ENCODE results near the gene STK32C. TPM values are rescaled to one million over a fixed set of nuclear protein-coding genes. Genes with fewer than 3 reads are reported as not detected.

STK32C gene
- total RNA-seq, 1 donor from 2014 or later: 13.6 TPM

DNA sequence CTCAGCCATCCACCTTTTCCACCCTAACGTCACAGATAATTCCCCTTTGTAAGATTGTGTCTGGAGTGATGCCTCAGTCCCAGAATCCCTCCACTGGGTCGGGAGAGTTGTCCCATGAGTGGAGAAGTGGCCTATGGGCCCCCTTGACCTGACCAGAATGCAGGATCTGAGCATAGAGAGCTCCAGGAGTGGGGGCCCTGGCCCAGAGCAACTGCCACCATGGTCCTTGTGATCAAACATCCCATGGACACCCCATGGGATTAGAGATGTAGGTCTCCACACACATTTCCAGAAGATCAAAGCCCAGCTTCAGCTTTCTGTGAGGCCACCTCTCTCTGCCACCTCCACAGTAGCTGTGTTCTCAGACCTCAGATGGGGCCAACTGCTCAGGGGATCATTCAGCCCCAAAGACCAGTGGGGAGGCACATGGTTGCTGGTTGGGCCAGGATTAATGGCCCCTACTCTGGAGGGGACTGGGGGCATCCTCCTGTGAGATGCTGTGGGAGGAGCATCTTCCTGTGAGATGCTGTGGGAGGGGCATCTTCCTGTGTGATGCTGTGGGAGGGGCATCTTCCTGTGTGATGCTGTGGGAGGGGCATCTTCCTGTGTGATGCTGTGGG lies 149.5 kb downstream of the STK32C start:
- Histone ChIP-seq H3K79me2 (ENCODE audit: insufficient read depth, low read length) (no peaks in the 10 kb centered on the region), H3K9ac (ENCODE audit: low read length) (no peak overlapping the region), H3K4me1 (ENCODE audit: insufficient read depth, low read length) (no peaks in the 10 kb centered on the region), H3K4me2 (ENCODE audit: low read length) (no peak overlapping the region), H3K9me3 (ENCODE audit: insufficient read depth, low read depth, low read length) (no peaks in the 10 kb centered on the region), H2AFZ (ENCODE audit: low read depth, low read length) (no peak overlapping the region), H3K27me3 (ENCODE audit: insufficient read depth, low read length) (peaks cover 5% of the 10 kb centered on the region), H3K4me3 (ENCODE audit: insufficient read depth, low read depth, low read length) (no peak overlapping the region), H3K27ac (ENCODE audit: low read depth, low read length) (no peak overlapping the region), H3K36me3 (ENCODE audit: insufficient read depth, low read length) (no peaks in the 10 kb centered on the region), H4K20me1 (ENCODE audit: insufficient read depth, low read length) (no peaks in the 10 kb centered on the region)
- peaks cover 13% of the 10 kb centered on the region for H3K27me3 Mint-ChIP-seq (ENCODE audit: low read depth, unreplicated experiment)
- H3K36me3 Mint-ChIP-seq (ENCODE audit: low read depth, unreplicated experiment): no peaks in the 10 kb centered on the region
- no peak for FAIRE-seq
- TF ChIP-seq CTCF (IDR thresholded peaks at IDR 0.05; ENCODE audit: insufficient read depth, low read depth, low read length) (no peak), EZH2 (IDR thresholded peaks at IDR 0.05; ENCODE audit: insufficient read depth, low read length) (no peak)
- no peak overlapping the region for H3K4me3 Mint-ChIP-seq (ENCODE audit: unreplicated experiment)
- no peak for DNase-seq (ENCODE audit: low read depth)
- peaks cover 3% of the 10 kb centered on the region for H3K4me1 Mint-ChIP-seq (ENCODE audit: low read depth, unreplicated experiment)
- H3K9me3 Mint-ChIP-seq (ENCODE audit: unreplicated experiment): no peaks in the 10 kb centered on the region
- H3K27ac Mint-ChIP-seq (ENCODE audit: unreplicated experiment): no peak overlapping the region

Other genes with a start within 250 kb of the STK32C start
- gene JAKMIP3, start 242.0 kb downstream of the STK32C start, total RNA-seq: 0.34 and 0.54 TPM in 2 replicates
- 25.8 and 26.1 TPM in 2 replicates for gene DPYSL4, start 121.0 kb downstream of the STK32C start, total RNA-seq
- 7.8 and 8.0 TPM in 2 replicates for gene LRRC27, start 24.2 kb upstream of the STK32C start, total RNA-seq
- 12.0 and 14.1 TPM in 2 replicates for gene PWWP2B, start 89.2 kb upstream of the STK32C start, total RNA-seq
- 29.2 and 39.1 TPM in 2 replicates for gene INPP5A, start 229.8 kb upstream of the STK32C start, total RNA-seq